Natural killer cell treated with Interleukin-12 subunit alpha and Interleukin-12 subunit beta and Interleukin-15 and Interleukin-18, amount 100 ng/mL, for 72 hours (primary cell): ENCODE measurements around the gene CRB3. TPM values are rescaled to one million over a fixed set of nuclear protein-coding genes. Genes with fewer than 3 reads are reported as not detected.
A peak's percentile ranks its signal among the peaks of the same experiment; 100 is the strongest.

Experiments used
- ATAC-seq, 2 donors: fragments of 150-1000 bp; cut with Tn5 transposase in 1 of 2; sonication (Bioruptor Pico), chemical (Tn5 transposase) in 1 of 2; 2 replicates each; pipeline ENCODE4 v1.10.0; 2021
- DNase-seq: peaks from one replicate; pipeline ENCODE4 v3.0.0; 2022; ENCODE audit warnings: low spot score
- H3K27ac Mint-ChIP-seq, 2 donors: 1 replicate in 1 of 2; 2 replicates in 1 of 2; pipeline ENCODE4 v1.8.0; 2022; ENCODE audit warnings: mixed read lengths in 2 of 2, mild to moderate bottlenecking in 1 of 2, moderate library complexity in 1 of 2
- H3K27me3 Mint-ChIP-seq, 2 donors: 1 replicate in 1 of 2; 2 replicates in 1 of 2; pipeline ENCODE4 v1.8.0; 2022; ENCODE audit warnings: mixed read lengths in 2 of 2
- H3K36me3 Mint-ChIP-seq: one replicate; pipeline ENCODE4 v1.8.0; 2022; ENCODE audit warnings: mixed read lengths
- H3K4me1 Mint-ChIP-seq, 2 donors: 1 replicate in 1 of 2; 2 replicates in 1 of 2; pipeline ENCODE4 v1.8.0; 2022; ENCODE audit warnings: low read depth in 2 of 2, mixed read lengths in 2 of 2, mild to moderate bottlenecking in 1 of 2
- H3K4me3 Mint-ChIP-seq: one replicate; pipeline ENCODE4 v1.8.0; 2022; ENCODE audit warnings: mixed read lengths
- H3K9me3 Mint-ChIP-seq: 2 replicates; pipeline ENCODE4 v1.8.0; 2022; ENCODE audit warnings: mixed read lengths
- total RNA-seq, 2 donors: library from RNA; stranded (reverse); gene quantifications; one replicate each; pipeline ENCODE4 v1.2.3, GENCODE V29; 2022

Gene CRB3
- total RNA-seq, 2 donors from 2014 or later, result not detected

DNA sequence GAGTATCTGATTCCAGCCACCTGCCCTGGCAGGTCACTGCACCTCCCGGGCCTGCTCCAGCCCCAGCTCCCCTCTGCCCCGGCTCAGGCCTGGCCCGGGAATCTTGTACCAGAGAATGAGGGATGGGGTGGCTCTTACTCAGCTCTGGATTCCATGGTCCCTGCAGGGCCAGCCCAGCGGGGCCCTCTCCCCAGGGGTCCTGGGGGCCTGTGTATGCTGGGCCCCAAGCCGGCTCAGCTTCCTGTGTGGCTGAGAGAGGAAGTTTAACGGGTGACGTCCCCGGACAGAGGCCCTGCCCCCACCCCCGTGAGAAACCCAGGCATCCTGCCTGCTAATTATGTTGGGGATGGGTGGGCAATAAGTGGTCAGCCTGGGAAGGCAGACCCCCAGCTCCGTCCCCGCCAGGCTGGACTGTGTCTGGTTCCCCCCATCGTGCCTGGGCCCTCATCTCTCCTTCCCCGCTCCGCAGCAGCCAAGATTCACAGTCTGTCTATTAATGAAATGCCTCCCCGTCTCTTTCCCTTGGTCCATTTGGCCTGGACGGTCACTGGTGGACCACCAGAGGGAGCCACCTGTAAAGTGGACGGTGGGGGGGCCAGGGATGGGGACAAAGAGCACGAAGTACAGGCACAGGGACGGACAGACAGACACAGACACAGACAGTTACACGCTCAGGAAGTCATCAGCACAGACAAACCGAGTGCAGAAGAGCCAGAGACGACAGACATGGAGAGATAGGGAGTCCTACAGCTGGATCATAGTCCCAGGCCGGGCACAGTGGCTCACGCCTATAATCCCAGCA, 17.7 kb downstream of the CRB3 start, which contains the start of gene DENND1C:
TSS of gene DENND1C (minus strand) at position 247 of the 802 bp plus-strand sequence. CDS start at position 155, 92 bp downstream.
- DNase-seq (peak; percentile 83), ATAC-seq (peak; percentile 91 to 96)
- peak within 1 kb of the TSS; percentile 92 for H3K4me3 Mint-ChIP-seq
- no peaks in the 10 kb centered on the region for H3K27me3 Mint-ChIP-seq
- no peaks in the 10 kb centered on the region for H3K9me3 Mint-ChIP-seq
- H3K36me3 Mint-ChIP-seq, result no peaks in the 10 kb centered on the region
- peak within 1 kb of the TSS; percentile 96 to 98 for H3K27ac Mint-ChIP-seq
- H3K4me1 Mint-ChIP-seq, result peaks cover 22 to 30% of the 10 kb centered on the region in 2 donors

DNA sequence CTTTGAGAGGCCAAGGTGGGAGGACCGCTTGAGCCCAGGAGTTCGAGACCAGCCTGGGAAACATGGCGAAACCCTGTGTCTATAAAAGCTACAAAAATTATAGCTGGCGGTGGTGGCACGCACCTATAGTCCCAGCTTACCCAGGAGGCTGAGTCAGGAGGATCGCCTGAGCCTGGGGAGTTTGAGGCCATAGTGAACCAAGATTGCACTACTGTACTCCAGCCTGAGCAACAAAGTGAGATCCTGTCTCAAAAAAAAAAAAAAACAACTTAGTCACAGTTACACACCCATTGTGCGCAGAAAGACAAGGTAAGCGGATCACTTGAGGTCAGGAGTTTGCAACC, 18.2 kb downstream of the CRB3 start:
- Mint-ChIP-seq H3K9me3 (no peaks in the 10 kb centered on the region), H3K4me3 (peak overlapping the region; percentile 92), H3K27me3 (no peaks in the 10 kb centered on the region), H3K27ac (peak overlapping the region; percentile 96 to 98), H3K36me3 (no peaks in the 10 kb centered on the region), H3K4me1 (peaks cover 22 to 30% of the 10 kb centered on the region in 2 donors)
- DNase-seq, result no peak
- ATAC-seq, result no peak

DNA sequence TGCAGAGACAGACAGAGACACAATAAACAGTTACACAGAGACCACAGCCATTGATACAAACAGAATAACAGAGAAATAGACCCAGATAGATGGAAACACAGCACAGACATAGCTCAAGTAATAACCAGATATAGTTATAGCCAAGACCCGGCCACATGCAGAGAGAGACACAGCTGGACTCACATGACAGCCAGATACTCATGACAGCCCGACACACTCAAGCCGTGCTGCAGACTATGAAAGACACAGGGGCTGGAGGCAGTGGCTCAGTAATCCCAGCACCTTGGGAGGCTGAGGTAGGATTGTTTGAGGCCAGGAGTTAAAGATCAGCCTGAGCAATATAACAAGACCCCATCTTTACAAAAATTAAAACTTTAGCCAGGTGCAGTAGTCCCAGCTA, 19.2 kb downstream of the CRB3 start:
- H3K4me1 Mint-ChIP-seq, result peaks cover 22 to 30% of the 10 kb centered on the region in 2 donors
- H3K27ac Mint-ChIP-seq, result peak overlapping the region; percentile 96 to 98
- DNase-seq (no peak), ATAC-seq (no peak)
- H3K36me3 Mint-ChIP-seq, result no peaks in the 10 kb centered on the region
- no peak overlapping the region for H3K4me3 Mint-ChIP-seq
- H3K9me3 Mint-ChIP-seq, result no peaks in the 10 kb centered on the region
- H3K27me3 Mint-ChIP-seq, result no peaks in the 10 kb centered on the region

DNA sequence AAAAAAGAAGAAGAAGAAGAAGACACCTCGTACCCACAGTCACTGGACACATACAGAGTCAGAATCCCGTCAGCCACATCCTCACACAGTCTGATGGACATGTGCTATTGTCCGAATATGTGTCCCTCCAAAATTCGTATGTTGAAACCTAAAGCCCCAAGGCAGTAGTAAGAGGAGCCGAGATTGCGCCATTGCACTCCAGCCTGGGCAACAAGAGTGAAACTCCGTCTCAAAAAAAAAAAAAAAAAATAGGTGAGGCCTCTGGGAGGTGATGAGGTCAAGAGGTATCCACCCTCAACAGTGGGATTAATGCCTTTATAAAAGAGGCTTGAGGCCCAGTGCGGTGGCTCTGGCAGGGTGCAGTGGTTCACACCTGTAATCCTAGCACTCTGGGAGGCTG, 20.2 kb downstream of the CRB3 start:
- no peak for DNase-seq
- no peak overlapping the region for H3K4me3 Mint-ChIP-seq
- no peaks in the 10 kb centered on the region for H3K9me3 Mint-ChIP-seq

DNA sequence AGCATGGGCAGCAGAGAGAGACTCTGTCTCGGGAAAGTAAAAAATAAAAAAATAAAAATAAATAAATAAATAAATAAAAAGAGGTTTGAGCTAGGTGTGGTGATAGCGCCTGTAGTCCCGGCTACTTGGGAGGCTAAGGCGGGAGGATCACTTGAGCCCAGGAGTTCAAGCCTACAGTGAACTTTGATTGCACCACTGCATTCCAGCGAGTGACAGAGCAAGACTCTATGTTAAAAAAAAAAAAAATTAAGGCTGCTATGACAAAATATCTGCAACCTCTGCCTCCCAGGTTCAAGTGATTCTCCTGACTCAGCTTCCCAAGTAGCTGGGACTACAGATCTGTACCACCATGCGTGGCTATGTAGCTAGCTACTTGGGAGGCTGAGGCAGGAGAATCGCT, 20.8 kb downstream of the CRB3 start:
- H3K36me3 Mint-ChIP-seq, result no peaks in the 10 kb centered on the region
- no peak overlapping the region for H3K4me3 Mint-ChIP-seq
- H3K4me1 Mint-ChIP-seq, result peaks cover 29 to 36% of the 10 kb centered on the region in 2 donors
- DNase-seq (no peak), ATAC-seq (no peak)
- no peaks in the 10 kb centered on the region for H3K9me3 Mint-ChIP-seq
- no peak overlapping the region for H3K27ac Mint-ChIP-seq
- H3K27me3 Mint-ChIP-seq, result no peaks in the 10 kb centered on the region

More for the DNA sequence above, 20.2 kb downstream of the CRB3 start:
- Mint-ChIP-seq H3K27me3 (no peaks in the 10 kb centered on the region), H3K27ac (peak overlapping the region in 1 of 2 donors; percentile 98), H3K4me1 (peaks cover 24 to 30% of the 10 kb centered on the region in 2 donors), H3K36me3 (no peaks in the 10 kb centered on the region)
- no peak for ATAC-seq

DNA sequence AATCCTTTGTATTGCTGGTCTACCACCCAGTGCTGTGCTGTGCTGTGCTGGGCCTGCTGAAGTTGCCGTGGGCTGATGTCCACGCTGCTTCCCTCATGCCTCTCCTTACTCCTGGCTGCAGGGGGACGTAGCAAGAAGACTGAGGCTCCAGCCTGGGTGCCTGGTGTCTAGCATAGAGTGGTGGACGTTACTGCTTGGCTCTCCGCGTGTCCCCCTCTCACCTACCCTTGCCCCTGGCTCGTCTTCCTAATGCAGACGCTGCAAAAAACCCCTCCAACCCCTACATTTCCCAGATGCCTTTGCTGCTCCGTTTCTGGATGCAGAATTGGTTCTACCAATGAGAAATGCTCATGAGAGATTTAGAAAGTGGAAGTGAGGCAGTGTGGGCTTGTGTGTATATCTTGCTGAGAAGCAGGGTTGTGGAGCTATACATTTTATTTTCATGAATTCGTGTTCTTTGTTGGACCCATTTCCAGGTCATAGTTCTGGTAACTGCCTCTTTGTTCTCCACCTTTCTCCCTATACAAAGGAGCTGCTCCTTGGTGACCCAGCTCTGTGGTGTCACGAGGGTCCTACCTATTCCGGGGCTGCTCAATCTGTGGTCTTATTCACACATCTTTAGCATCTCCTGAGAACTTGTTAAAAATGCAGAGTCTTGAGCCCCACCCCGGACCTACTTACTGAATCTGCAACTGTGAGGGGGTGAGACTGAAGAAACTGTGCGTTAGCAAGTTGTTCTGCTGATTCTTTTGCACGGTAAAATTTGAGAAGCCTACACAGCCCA, 25.4 kb downstream of the CRB3 start:
- Mint-ChIP-seq H3K36me3 (no peaks in the 10 kb centered on the region), H3K4me1 (peaks cover 17 to 19% of the 10 kb centered on the region in 2 donors), H3K27ac (peak overlapping the region; percentile 74 to 87), H3K4me3 (peak overlapping the region; percentile 79), H3K27me3 (no peaks in the 10 kb centered on the region), H3K9me3 (no peaks in the 10 kb centered on the region)
- no peak for DNase-seq
- peak; percentile 87 to 91 for ATAC-seq

DNA sequence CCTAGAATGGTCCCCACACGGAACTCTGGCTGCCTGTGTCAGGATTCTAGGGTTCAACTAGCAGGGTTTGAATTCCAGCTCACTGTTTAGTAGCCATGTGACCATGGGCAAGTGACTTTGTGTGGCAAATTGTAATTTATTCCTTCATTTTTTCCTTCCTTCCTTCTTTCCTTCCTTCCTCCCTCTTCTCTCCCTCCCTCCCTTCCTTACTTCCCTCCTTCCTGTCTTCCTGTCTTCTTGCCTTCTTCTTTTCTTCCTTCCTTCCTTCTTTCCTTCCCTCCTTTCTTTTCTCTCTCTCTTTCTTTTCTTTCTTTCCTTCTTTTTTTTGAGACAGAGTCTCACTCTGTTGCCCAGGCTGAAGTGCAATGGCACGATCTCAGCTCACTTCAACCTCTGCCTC, 26.1 kb downstream of the CRB3 start:
- H3K4me3 Mint-ChIP-seq, result peak overlapping the region; percentile 79
- no peaks in the 10 kb centered on the region for H3K27me3 Mint-ChIP-seq
- no peaks in the 10 kb centered on the region for H3K36me3 Mint-ChIP-seq
- ATAC-seq, result no peak
- no peak for DNase-seq
- H3K9me3 Mint-ChIP-seq, result no peaks in the 10 kb centered on the region
- peaks cover 17 to 19% of the 10 kb centered on the region in 2 donors for H3K4me1 Mint-ChIP-seq
- peak overlapping the region; percentile 74 to 87 for H3K27ac Mint-ChIP-seq

DNA sequence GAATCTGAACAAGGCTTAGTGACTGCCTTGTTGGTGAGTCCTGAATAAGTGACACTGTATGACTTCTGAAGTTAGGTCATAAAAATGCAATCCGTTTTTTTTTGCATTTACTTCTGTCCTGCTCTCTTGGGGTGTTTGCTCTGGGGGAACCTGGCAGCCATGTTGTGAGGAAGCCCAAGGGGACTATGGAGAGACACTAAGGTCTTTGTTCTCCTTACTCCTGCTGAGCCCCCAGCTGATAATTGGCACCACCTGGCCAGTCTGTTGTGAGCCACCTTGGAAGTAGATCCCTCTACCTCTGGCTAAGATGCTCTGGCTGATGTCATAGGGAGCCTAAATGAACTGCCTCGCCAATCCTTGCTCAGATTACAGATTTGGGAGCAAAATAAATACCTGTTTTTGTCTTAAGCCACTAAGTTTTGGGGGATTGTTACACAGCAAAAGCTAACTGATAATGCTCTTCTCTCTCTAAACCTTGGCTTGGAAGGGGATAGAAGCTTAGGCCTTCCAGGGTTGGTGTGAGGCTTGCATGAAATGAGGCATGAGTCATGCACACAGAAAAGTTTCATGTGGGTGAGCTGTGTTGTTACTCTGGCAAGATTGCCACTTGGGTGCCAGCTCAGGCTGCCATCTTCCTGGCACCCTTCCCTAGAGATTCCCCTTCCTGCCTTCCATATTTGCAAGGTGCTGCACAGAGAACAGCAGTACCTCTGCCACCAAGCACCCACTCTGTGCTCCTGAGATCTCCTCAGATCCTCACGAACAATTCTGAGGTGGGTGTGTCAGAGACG, 27.9 kb downstream of the CRB3 start:
- Mint-ChIP-seq H3K36me3 (no peaks in the 10 kb centered on the region), H3K27ac (no peak overlapping the region), H3K4me3 (no peak overlapping the region), H3K9me3 (no peaks in the 10 kb centered on the region), H3K4me1 (peaks cover 17 to 19% of the 10 kb centered on the region in 2 donors), H3K27me3 (no peaks in the 10 kb centered on the region)
- no peak for DNase-seq
- no peak for ATAC-seq

DNA sequence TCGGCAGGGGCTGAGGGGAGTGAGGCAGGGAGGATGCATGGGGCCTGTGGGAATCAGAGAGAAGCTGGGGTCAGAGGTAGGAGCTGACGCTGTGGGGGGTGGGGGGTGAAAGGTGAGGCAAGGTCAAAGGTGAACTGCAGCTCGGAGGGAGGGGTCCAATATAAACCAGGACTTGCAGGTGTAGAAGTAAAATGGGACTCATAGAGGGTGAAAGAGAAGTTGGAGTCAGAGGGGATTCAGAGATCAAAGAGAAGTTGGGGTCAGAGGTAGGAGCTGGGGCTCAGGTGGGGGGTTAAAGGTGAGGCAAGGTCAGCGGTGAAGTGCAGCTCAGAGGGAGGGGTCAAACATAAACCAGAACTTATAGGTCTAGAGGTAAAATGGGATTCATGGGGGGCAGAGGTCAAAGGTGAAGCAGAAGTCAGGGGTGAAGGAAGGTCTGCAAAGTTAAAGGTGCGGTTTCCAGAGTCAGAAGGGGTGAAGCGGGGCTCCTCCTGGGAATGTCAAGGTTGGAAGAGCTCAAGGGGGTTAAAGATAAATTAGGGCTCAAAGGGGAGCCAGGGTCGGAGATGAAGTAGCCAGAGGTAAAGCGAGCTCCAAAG, 30.5 kb downstream of the CRB3 start:
- H3K27me3 Mint-ChIP-seq, result no peaks in the 10 kb centered on the region
- no peak overlapping the region for H3K4me3 Mint-ChIP-seq
- peaks cover 13 to 14% of the 10 kb centered on the region in 2 donors for H3K4me1 Mint-ChIP-seq
- H3K9me3 Mint-ChIP-seq, result no peaks in the 10 kb centered on the region
- H3K27ac Mint-ChIP-seq, result no peak overlapping the region
- no peak for DNase-seq
- ATAC-seq, result no peak
- no peaks in the 10 kb centered on the region for H3K36me3 Mint-ChIP-seq

DNA sequence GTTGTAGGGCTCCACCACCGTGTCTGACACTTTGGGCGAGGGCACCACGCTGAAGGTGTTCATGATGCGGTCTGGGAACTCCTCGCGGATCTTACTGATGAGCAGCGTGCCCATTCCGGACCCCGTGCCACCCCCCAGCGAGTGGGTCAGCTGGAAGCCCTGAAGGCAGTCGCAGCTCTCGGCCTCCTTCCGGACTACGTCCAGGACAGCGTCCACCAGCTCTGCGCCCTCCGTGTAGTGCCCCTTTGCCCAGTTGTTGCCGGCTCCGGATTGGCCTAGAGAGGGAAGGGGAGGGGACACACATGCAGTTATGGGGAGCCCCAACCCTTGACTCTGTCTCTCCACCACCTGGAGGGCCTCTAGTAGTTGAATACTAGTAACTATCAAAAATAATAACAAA, 31.9 kb downstream of the CRB3 start:
- Mint-ChIP-seq H3K4me1 (peaks cover 4% of the 10 kb centered on the region in 2 donors), H3K36me3 (no peaks in the 10 kb centered on the region), H3K27me3 (no peaks in the 10 kb centered on the region), H3K9me3 (no peaks in the 10 kb centered on the region), H3K27ac (no peak overlapping the region), H3K4me3 (no peak overlapping the region)
- ATAC-seq (no peak), DNase-seq (no peak)

DNA sequence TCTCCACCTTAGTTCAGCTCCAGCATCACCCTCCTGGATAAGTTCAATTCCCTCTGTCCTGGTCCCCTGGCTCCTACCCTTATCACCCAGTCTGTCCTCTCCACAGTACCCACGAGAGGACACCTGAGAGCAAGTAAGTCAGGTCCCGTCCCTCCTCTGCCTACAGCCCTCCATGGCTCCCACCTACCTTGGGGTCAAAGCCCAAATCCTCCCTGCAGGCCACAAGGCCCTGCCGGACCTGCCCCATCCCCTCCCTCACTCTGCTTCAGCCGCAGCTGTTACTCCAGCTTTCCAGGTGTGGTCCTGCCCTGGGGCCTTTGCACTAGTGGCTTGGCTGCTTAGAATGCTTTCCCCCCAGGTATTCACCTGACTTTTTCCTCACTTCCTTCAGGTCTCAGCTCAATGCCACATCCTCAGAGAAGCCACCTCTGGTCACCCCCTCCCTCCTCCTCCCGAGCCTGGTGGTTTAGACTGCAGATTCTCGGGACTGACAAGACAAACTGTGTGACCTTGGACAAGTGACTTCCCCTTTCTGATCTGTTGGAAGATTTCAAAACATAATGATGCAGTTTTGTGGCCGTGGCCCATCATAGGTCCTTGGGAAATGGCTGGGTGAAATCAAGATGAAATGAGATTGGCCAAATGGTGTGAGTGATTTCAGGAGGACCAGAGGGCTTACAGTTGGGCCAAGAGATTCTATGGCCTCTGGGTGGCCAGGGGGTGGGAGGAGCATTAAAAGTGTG, 34.4 kb downstream of the CRB3 start:
- peaks cover 0 to 5% of the 10 kb centered on the region in 2 donors for H3K27me3 Mint-ChIP-seq
- H3K4me1 Mint-ChIP-seq, result peaks cover 0 to 4% of the 10 kb centered on the region in 2 donors
- no peak overlapping the region for H3K27ac Mint-ChIP-seq
- H3K4me3 Mint-ChIP-seq, result no peak overlapping the region
- H3K9me3 Mint-ChIP-seq, result no peaks in the 10 kb centered on the region
- DNase-seq (no peak), ATAC-seq (peak in 1 of 2 donors; percentile 52)
- H3K36me3 Mint-ChIP-seq, result no peaks in the 10 kb centered on the region

DNA sequence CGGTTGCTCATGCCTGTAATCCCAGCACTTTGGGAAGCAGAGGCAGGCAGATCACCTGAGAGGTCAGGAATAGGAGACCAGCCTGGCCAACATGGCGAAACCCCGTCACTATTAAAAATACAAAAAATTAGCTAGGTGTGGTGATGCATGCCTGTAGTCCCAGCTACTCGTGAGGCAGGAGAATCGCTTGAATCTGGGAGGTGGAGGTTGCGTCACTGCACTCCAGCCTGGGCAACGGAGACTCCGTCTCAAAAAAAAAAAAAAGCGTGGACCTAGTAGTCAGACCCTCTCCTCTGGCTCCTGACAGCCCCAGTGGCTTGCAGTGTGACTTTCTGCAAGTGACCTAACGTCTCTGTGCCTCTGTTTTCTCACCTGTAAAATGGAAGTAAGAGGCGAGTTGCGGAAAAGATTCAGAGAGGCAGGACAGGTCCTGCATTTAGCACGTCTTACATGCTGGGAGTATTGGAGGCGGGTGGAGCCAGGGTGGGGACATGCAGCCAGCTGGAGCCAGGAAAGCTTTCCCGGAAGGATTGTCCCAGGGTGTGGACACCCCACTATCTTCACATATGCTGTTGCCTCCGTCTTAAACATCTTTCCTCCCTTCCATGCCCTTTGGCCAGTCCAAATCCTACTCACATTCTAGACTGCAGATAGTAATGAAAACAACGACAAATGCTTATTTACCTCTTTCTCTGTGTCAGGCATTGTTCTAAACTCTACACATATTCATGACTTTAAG, 35.1 kb downstream of the CRB3 start:
- H3K27ac Mint-ChIP-seq, result no peak overlapping the region
- H3K9me3 Mint-ChIP-seq, result no peaks in the 10 kb centered on the region
- no peak overlapping the region for H3K4me3 Mint-ChIP-seq
- H3K36me3 Mint-ChIP-seq, result no peaks in the 10 kb centered on the region
- ATAC-seq (no peak), DNase-seq (no peak)
- H3K27me3 Mint-ChIP-seq, result peaks cover 0 to 5% of the 10 kb centered on the region in 2 donors
- peaks cover 0 to 4% of the 10 kb centered on the region in 2 donors for H3K4me1 Mint-ChIP-seq
